Measurements from ENCODE around the gene PDE11A.
"Not testable (repeated sequence)": the region's sequence is repeated elsewhere in the genome, so short reads cannot be mapped to it uniquely, and the experiment has no call there.

Gene PDE11A

DNA sequence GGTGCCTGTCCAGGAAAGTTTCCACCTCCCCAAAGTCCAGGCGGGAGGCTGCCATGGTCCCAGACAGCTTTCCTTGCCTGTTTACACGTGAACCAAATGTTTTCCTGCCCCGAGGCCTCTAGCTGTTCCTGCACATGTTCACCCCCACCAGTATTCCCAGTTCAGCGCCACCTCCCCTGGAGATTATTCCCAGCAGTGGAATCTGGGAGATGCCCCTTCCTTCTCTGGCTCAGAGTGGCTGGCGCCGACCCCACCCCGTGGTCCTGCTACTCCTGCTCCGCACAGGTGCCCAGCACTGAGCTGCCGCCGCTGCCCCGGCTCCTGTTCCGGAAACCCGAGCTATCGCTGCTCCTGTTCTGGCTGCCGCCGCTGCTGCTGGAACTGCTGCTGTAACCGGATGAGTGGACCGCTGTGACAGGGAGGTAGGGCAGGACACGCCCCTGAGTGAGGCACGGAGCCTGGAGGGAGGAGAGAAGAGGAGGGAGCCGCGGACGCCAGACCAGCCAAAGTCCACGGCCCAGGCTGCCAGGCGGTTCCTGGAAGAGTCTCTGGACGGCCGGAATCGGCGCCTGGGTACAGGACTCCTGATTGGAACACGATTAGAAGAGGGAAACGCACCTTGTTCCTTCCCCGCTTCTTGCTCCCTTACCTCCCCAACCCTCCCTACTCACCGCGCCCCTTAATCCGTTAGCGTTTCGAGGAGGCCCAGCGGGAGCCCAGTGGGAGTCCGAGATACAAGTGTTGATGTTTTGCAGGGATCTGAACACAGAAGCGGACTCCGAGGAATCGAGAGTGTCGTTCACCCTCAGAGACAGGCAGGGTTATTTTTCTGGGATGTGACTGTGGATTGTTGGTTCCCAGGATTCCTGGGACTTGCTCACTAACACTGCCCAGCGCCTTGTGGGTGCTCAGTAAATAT is at the start of gene PDE11A:
Gene PDE11A (minus strand): TSS at position 395 of the 919 bp plus-strand sequence. CDS start 340 bp downstream, at position 55.
- peak; percentile 72 for DNase-seq (ENCODE audit: low spot score)

DNA sequence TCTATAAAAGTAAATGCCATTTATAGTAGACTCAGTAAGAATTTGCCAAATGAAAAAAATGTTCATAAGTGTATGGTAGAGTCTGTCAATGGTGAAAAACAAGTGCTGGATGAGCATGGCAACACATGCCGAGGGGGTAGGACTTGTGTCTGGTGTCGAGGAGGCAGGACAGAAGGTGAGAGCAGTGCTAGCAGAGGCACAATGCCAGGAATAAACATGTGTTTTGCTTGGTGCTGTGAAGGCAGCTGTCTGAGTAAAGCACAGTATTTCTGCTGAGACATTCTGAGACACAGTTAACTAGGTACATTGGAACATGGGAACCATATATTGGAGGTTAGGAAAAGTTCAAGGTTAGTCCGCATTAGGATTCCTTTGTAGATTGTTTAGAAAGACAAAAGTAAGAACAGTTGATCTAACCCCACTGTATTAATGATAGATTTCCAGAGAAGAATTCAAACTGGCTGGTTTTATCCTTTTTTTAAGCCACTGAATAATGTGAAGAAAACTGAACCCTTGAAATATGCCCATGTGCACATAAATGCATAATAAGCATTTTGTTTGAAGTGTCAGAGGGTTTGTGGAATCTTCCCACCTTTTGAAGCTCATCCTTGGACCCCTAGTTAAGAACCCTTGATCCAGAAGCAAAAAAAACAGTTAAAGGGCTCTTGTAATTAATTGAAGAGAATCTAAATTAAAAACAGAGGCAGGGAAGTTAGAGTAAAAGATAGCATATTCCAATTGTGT is 46.8 kb upstream of the PDE11A start:
- no peak for DNase-seq (ENCODE audit: low spot score)

DNA sequence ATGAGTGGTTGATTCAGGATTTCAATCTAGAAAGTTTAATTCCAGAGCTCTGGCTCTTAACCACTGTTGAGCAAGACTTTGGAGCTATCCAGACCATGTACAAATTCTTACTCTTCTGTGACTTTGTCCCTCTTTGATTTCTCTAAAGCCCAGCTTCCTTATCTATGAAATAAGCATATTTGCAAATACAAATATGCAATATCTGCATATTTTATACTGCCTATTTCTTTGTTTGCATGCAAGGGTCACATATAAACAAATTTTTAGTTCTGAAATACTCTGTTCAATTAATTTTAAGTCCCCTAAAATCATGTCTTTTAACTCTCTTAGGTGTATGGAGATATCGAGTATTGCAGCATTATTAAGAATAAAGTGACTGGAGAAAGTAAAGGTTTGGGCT is 45.1 kb upstream of the PDE11A start:
- no peak for DNase-seq (ENCODE audit: low spot score)

DNA sequence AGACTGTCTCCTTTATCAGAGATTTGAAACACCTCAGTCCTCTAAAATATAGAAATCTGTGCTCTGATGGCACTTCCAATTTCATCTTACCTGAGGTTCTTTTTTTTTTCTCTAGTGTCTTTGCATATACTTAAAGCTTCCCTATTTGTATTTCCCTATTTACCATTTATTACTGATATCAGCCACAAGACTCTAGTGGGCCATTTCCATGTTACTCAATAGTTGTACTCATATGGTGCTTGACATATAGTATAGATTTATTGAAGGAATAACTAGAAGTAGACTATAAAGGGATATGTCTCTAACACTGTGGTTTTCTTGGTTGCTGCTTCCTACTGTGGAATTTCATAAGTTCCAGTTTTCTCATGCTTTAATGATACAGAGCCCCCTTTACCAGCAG is 42.7 kb upstream of the PDE11A start:
- DNase-seq (ENCODE audit: low spot score): no peak

DNA sequence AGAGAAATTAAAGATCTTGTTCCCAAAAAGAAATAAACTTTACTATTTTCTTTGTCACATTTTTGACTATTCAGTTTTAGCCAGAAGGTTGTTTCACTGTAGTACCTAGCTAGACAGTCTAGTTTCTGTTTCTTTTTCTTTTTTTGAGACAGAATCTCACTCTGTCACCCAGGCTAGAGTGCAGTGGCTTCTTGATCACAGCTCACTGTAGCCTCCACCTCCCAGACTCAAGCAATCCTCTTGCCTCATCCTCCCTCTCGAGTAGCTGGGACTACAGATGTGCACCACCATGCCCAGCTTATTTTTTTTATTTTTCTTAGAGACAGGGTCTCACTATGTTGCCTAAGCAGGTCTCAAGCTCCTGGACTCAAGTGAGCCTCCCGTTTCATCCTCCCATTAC is 41.9 kb upstream of the PDE11A start:
- DNase-seq (ENCODE audit: low spot score): no peak

DNA sequence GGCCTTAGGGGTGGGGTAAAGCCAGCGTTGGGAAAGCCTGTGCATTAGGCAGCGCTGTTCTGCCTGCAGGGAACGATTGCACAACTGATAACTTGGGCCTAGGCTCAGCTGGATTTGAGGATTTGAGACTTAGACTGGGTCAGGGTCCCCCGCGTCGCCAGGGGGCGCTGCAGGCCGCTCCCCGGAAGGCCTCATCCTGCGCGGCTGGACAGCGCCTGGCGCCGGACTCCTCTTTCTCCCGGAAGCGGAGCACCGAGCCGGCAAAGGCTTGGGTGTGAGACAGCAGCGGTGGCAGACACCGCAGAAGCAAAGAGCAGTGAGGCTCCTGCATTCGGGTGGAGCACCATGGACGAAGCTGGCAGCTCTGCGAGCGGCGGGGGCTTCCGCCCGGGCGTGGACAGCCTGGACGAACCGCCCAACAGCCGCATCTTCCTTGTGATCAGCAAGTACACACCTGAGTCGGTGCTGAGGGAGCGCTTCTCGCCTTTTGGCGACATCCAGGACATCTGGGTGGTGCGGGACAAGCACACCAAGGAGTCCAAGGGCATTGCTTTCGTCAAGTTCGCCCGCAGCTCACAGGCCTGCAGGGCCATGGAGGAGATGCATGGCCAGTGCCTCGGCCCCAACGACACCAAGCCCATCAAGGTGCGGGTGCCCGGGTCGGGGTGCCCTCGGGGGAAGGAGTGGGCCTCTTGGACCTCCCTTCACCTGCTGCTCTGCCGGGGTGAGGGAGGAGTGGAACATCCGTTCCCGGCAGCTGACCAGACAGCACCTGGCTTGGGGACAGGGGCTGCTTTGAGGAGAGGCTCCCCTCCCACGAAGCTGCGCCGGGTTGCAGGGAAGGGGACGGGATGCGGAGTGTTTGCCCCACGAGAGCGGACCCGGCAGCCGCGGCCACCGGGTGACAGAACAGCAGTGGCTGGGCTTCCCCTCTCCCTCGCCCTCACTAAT is 39.9 kb upstream of the PDE11A start, which contains the start of gene RBM45:
Gene RBM45 (plus strand): TSS at position 236 of the 951 bp plus-strand sequence. CDS start 110 bp downstream, at position 346.
- DNase-seq (ENCODE audit: low spot score): peak; percentile 94

DNA sequence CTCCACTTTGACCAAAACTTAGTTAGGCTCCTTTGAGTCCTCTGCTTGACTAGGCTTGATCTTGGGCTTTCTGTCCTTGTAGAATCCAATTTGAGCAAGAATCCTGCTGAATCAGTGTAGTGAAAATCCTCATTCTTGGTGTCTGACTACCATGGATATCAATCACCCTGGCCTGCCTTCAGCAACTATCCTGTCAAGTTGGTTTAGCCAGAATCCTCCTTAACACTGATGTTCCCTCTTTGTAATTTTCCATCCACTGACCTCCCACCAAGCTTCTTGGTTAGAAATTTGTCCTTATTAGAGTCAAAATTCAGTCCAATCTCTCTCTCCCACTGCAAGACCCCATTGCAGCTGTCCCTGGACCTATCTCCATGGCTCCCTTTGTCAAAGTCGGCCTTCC is 39.2 kb upstream of the PDE11A start:
- no peak for DNase-seq (ENCODE audit: low spot score)

DNA sequence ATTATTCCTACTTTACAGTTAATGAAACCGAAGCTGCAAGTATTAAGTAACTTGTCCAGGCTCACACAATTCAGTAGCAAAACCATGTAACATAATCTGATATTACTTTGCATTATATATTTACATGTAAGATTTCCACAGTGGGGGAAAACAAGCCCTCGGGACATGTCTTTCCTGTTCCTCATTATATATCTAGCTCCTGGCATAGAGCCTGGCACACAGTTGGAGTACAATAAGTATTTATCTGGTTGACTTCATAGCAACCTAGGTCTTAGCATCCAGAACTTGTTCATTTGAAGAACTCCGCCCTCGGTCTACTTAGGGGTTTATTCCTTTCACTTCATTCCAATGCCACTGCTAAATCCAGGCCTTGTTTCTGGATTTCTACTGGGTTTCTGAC is 38.1 kb upstream of the PDE11A start:
- no peak for DNase-seq (ENCODE audit: low spot score)

DNA sequence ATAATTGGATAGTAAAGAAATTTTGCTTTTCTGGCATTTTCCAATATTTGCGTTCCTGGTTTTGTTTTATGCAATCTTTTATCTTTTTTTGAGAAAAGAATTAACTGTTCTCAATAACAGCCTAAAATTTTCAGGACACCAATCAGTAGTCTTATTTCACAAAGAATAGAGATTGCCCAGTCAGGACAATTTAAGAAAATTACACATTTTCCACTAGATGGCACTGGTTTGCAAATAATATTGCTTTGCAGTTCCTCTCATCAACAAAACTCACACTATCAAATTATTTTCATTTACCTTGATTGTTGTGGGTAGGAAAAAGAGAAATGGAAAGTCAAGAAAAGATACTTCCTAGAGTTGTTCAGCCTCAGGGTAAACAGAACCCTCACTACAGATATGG is 37.2 kb upstream of the PDE11A start:
- peak; percentile 39 for DNase-seq (ENCODE audit: low spot score)

DNA sequence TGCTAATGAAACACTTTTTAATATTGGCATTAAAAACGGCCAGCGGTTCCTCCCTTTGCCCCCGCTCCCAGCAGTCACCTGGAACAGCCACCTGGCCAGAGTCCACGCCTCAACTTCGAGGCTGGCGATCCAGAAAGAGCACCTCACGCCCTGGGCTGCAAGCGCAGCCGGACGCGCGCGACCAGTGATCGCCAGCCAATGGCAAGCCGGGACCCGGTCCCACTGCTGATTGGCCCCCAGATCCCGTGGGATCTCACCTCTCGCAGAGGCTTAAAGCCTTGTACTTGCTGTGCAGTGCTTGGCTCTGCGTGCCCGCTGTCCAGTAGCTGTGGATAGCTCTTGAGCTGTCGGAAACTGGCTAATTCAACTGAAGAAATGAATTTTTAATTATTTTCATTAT is 35.6 kb upstream of the PDE11A start:
- DNase-seq (ENCODE audit: low spot score): no peak

DNA sequence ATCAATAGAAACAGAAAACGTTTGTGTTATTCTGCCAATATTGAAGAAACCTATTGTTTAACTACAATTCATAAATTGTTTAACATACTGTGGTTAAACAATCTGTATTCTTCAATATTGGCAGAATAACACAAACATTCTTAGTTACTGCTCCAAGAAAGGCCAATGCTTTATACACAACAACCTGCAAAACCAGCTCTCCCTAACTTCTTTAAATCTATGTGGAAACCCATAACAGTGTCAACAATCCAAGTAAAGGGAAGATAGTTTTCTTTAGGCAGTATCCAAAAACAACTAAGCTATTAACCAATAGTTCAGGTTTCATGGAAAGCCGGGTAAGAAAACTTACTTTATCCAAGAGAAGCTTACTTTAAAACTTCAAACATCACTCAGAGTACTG is 33.5 kb upstream of the PDE11A start:
- no peak for DNase-seq (ENCODE audit: low spot score)

DNA sequence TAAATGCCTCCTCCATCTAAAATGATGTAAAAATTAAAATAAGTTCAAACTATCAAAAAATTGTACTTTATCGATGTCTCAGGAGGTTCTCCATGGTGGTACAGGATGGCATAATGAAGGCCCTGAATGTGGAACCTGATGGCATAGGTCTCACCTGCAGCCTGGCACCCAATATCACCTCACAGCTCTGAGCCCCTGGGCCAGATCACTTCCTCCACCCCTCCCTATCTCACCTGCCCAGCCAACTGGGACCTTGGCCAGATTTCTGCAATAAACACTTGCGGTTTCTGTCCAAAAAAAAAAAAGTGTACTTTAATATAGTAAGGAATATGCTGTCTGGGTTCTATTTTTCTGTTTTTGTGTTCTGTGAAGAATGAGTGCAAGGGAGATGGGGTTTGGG is 33.0 kb upstream of the PDE11A start:
- no peak for DNase-seq (ENCODE audit: low spot score)

DNA sequence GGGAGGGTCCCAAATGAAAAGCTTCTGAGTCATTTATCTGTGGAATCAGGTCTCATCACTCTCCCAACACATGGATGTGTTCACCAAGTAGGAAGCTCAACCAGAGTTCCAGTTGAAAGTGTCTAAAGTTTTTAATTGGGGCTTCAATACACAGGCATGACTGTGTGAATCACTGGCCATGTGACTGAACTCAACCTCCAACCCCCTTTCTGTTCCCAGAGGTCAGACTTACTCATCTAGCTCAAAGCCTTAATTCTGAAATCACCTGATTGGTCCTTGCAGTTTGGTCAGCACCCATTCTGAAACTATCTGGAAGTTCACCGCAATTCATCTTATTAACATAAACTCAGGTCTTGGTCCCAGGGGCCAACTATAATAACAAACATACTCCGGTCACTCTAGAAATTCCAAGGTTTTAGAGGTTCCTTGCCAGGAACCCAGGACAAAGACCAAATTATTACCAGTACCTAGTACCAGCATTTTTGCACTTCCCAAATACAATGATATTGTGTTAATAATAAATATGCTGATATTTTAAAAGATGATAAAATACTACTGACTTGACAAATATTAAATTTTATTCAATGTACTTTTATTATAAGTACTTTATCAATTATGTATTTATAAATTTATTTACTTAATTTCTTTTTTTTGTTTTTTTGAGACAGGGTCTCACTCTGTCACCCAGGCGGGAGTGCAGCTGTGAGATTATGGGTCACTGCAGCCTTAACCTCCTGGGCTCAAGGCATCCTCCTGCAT is 28.9 kb upstream of the PDE11A start:
- DNase-seq (ENCODE audit: low spot score): no peak

DNA sequence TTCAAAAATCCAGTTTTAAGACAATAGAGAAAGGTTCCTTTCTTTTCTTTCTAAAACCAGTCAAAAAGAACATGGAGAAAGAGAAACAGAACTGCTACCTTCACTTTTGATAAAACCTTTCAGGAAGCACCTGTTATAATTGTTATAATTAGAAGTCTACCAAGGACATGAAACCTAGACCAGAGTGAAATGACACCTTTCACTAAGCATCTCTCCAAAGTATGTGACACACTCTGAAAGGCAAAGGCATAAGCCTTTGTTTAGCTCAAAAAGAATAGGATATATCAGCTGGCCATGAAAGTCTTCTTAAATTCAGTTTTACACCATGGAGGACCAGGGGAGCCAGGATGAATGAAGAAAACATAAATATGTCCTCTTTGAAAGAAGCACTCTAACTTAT is 20.9 kb upstream of the PDE11A start:
- no peak for DNase-seq (ENCODE audit: low spot score)

DNA sequence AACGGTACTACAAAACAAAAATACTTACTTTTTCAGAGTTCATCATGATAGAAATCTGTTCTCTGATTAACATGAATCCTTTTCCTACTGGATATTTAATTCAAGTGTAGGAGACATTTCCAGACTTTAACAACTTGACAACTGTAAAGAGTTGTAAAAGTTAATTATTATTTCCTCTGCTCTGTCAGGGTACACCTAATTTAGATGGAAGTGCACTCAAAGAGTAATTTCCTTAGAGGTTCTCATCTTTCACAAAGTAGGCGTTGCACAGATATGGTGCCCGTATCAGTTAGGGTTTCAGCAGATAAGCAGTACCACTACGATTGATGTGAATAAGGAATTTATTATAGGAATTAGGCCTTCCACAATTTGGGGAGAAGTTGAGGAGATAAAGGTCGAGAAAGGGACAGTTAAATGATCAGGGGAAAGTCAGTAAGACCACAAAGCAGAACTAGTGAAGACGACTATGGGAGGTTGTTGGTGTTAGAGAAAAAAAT is 16.2 kb upstream of the PDE11A start:
- no peak for DNase-seq (ENCODE audit: low spot score)

DNA sequence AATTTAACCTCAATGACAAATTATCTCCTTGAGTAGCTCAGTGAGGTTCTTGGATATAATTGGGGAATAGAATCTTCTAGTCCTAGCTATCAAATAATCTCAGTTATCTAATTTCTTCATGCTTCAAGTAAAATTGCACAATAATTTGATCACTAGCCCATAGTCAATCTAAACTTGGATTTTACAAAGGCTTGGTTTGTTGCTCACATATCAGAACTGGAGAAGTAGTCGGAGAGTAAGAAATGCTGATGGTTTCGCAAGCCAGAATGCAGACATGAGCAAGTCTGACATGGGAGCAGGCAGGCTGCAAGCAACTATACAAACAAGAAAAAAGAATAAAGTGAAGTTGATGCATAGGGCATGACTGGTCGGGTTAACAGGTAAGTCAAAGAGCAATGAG is 11.7 kb upstream of the PDE11A start:
- no peak for DNase-seq (ENCODE audit: low spot score)

DNA sequence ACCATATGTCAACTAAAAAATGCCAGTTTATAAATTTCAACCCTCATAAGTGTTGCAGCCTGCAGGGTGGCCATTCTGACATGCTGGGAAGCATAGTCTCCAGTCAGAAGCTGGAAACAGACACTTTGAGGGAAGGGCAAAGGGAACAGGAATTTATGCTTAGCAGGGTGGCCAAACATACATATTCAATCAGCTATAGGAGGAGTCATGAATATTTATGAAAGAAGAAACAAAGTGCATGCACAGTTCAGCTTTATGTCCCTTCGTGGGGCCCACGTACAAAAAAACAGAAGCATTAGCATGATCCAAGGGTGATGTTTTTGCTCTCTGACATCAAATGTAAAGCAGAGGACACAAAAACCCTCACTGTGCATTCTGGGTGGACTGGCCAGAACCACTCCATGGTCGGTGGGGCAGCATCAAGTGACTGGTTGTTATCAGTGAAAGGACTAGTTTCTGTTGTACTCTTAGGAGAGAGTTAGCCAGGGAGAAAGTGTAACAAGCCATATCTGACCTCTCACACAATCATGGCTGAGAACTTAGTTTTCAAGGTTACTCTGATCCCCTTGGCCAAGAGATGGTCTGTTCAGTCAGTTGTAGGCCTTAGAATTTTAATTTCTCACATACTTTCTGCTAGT is 9.9 kb upstream of the PDE11A start:
- no peak for DNase-seq (ENCODE audit: low spot score)

DNA sequence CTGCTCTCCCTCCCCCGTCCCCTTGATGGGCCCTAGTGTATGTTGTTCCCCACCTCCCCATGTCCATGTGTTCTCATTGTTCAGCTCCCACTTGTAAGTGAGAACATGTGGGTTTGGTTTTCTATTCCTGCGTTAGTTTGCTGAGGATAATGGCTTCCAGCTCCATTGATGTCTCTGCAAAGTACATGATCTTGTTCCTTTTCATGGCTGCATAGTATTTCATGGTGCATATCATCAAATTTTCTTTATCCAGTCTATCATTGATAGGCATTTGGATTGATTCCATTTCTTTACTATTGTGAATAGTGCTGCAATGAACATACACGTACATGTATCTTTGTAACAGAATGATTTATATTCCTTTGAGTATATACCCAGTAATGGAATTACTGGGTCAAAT is 6.7 kb upstream of the PDE11A start:
- DNase-seq (ENCODE audit: low spot score): not testable (repeated sequence)

DNA sequence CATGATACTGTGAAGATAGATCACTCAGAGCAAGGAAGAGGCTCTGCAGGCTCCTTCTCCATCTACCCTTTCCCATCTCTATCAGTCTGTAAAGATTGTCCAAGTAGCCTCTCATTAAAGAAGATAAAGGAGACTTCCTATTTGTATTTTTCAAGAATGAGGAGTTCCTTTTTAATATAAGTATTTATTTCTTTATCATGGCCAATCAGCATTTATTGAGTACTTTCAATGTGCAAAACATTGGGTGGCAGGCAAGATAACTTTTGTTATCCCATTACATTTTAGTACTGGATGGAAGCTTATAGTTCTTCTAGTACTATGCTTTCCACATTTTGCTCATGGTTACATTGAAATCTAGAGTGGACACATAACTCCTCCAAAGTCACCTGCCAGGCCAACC is 3.6 kb upstream of the PDE11A start:
- DNase-seq (ENCODE audit: low spot score): no peak

DNA sequence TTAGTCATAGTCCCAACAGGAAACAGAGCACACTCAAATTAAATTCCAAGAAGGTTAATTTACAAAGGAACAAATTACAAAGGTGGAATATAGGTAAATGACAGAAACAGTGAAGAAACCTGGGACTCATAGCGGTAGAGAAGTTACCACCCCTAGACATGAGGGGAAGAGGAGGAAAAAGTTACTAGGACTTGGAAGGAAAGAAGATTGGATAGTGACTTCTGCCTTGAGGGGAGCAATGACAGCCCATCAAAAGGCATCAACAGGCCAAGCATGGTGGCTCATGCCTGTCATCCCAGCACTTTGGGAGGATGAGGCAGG is 2.4 kb upstream of the PDE11A start:
- no peak for DNase-seq (ENCODE audit: low spot score)
